GM06990 (cell line): ENCODE measurements around the gene CPVL.

Experiments
- DNase-seq: peaks from one replicate; pipeline ENCODE4 v3.0.0-alpha.2; 2011; ENCODE audit not compliant: insufficient read length; ENCODE audit errors: extremely low read depth
- H3K27me3 ChIP-seq: replicated peaks from 2 replicates; pipeline ENCODE4 v1.6.0; 2011; ENCODE audit warnings: low read length; ENCODE audit not compliant: control insufficient read depth, insufficient read depth
- H3K36me3 ChIP-seq: 2 replicates; pipeline ENCODE4 v1.5.1; 2011; ENCODE audit warnings: low read length; ENCODE audit not compliant: control insufficient read depth, insufficient read depth
- H3K4me3 ChIP-seq: replicated peaks from 2 replicates; pipeline ENCODE4 v1.5.1; 2011; ENCODE audit warnings: low read depth, mild to moderate bottlenecking, control low read depth, low read length
- CTCF ChIP-seq: IDR thresholded peaks from 2 replicates; pipeline ENCODE4 v1.5.1; 2011; ENCODE audit warnings: low read length, control low read depth, mild to moderate bottlenecking, inconsistent platforms; ENCODE audit not compliant: insufficient read depth, poor library complexity, severe bottlenecking

The CPVL gene

GRCh38 chr7:29162577-29162976 lies 16.2 kb upstream of the CPVL start:
- Histone ChIP-seq H3K36me3 (no peaks in the 10 kb centered on the region), H3K4me3 (no peak overlapping the region), H3K27me3 (no peaks in the 10 kb centered on the region; the same call in 1 of the 2 replicates)
- no peak for TF ChIP-seq CTCF
- no peak for DNase-seq

GRCh38 chr7:29161231-29161630 lies 14.9 kb upstream of the CPVL start:
- no peak for TF ChIP-seq CTCF
- Histone ChIP-seq H3K4me3 (no peak overlapping the region), H3K27me3 (no peaks in the 10 kb centered on the region; the same call in 1 of the 2 replicates), H3K36me3 (no peaks in the 10 kb centered on the region)
- DNase-seq: no peak

DNA sequence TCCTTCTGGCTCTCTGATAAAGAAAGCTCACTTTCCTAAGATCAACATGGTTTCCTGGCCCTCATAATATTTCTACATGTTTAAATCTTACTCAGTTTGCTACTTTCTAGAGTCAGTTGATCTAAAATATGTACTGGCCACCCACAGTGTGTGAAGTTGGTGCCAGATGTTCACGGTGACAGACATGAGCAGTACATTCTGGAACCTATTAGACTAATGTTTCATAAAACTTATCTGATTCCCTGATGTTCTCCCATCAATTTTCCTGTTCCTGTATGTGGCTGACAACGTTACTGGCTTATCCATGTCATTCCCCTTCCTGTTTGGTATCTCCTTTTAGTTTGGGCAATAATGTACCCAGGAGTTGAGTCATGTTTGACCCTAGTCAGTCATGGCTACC lies 13.7 kb upstream of the CPVL start:
- no peaks in the 10 kb centered on the region for H3K36me3 ChIP-seq
- TF ChIP-seq CTCF: no peak
- DNase-seq: no peak
- no peak overlapping the region for H3K4me3 ChIP-seq
- H3K27me3 ChIP-seq: no peaks in the 10 kb centered on the region; the same call in 1 of the 2 replicates

- H3K36me3 ChIP-seq: no peaks in the 10 kb centered on the region
- TF ChIP-seq CTCF: no peak
- H3K4me3 ChIP-seq: no peak overlapping the region
- H3K27me3 ChIP-seq: no peaks in the 10 kb centered on the region; the same call in 1 of the 2 replicates
- no peak for DNase-seq
These were observed 12.6 kb upstream of the CPVL start for GRCh38 chr7:29158795-29159423.

GRCh38 chr7:29156907-29157452 lies 10.6 kb upstream of the CPVL start:
- H3K27me3 ChIP-seq: no peaks in the 10 kb centered on the region; the same call in 1 of the 2 replicates
- TF ChIP-seq CTCF: no peak
- H3K4me3 ChIP-seq: no peak overlapping the region
- DNase-seq: no peak
- no peaks in the 10 kb centered on the region for H3K36me3 ChIP-seq
